Measurements from ENCODE around the gene NVL. TPM values are rescaled to one million over a fixed set of nuclear protein-coding genes. Genes with fewer than 3 reads are reported as not detected.

The NVL gene
- total and polyA plus RNA-seq, 10 of the 15 experiments (the other 5 are each of a cell fraction or from before 2014, with no cell fraction given) = 20.3 to 49.6 (median 35.2) TPM

Small RNAs within 50 kb of the gene (microRNA-seq; reads per million reads assigned to microRNA genes)
- 0.94 reads per million for gene MIR320B2

Small RNAs within 50 kb of the gene (small RNA-seq; reads per million reads assigned to genes)
- gene MIR320B2 = not detected
- gene RF00139 = not detected
- not detected for gene RNU6-1008P

Other genes with a start within 250 kb of the NVL start
- 15.5 and 20.6 TPM in 2 replicates for gene FBXO28, start 216.1 kb downstream of the NVL start, total RNA-seq (2014; rRNA removed)
- 17.7 and 18.1 TPM in 2 replicates for gene FBXO28, start 216.1 kb downstream of the NVL start, total RNA-seq (2014; rRNA removed; fragmentation: Illumina TruSeq; extraction: Trizol)
- gene FBXO28, start 216.1 kb downstream of the NVL start, total RNA-seq (2021) = 20.5 and 23.2 TPM in 2 replicates
- gene FBXO28, start 216.1 kb downstream of the NVL start, polyA plus RNA-seq (2011; rRNA removed) = 18.7 and 31.3 TPM in 2 replicates
- 14.1 and 16.3 TPM in 2 replicates for gene FBXO28, start 216.1 kb downstream of the NVL start, polyA plus RNA-seq (2014; fragmentation: Illumina TruSeq; extraction: Trizol)
- gene FBXO28, start 216.1 kb downstream of the NVL start, polyA plus RNA-seq (2014; fragmentation: Nextera tagmentation; extraction: Ambion mirVana) = 1 to 10 TPM; 4.3 to 4.5 TPM
- 13.3 and 15.4 TPM in 2 replicates for gene FBXO28, start 216.1 kb downstream of the NVL start, polyA plus RNA-seq (2014; rRNA removed)
- gene FBXO28, start 216.1 kb downstream of the NVL start, polyA plus RNA-seq (2016; fragmentation: Nextera tagmentation; extraction: Ambion mirVana) = 10 to 100 TPM; 18.7 to 21.5 TPM
- 43.8 and 55.4 TPM in 2 replicates for gene DEGS1, start 146.9 kb downstream of the NVL start, total RNA-seq (2014; rRNA removed)
- gene DEGS1, start 146.9 kb downstream of the NVL start, total RNA-seq (2014; rRNA removed; fragmentation: Illumina TruSeq; extraction: Trizol) = 39.8 and 41.4 TPM in 2 replicates
- gene DEGS1, start 146.9 kb downstream of the NVL start, total RNA-seq (2021) = 35.1 and 37.0 TPM in 2 replicates
- gene DEGS1, start 146.9 kb downstream of the NVL start, polyA plus RNA-seq (2011; rRNA removed) = 133 and 183 TPM in 2 replicates
- 57.8 and 71.8 TPM in 2 replicates for gene DEGS1, start 146.9 kb downstream of the NVL start, polyA plus RNA-seq (2014; fragmentation: Illumina TruSeq; extraction: Trizol)
- 10 to 100 TPM; 16.5 to 26.7 TPM for gene DEGS1, start 146.9 kb downstream of the NVL start, polyA plus RNA-seq (2014; fragmentation: Nextera tagmentation; extraction: Ambion mirVana)
- 39.6 and 48.1 TPM in 2 replicates for gene DEGS1, start 146.9 kb downstream of the NVL start, polyA plus RNA-seq (2014; rRNA removed)
- gene DEGS1, start 146.9 kb downstream of the NVL start, polyA plus RNA-seq (2016; fragmentation: Nextera tagmentation; extraction: Ambion mirVana) = 10 to 100 TPM; 81.4 to 85.9 TPM
- 28.4 and 36.9 TPM in 2 replicates for gene CNIH4, start 26.7 kb upstream of the NVL start, total RNA-seq (2014; rRNA removed)
- gene CNIH4, start 26.7 kb upstream of the NVL start, total RNA-seq (2014; rRNA removed; fragmentation: Illumina TruSeq; extraction: Trizol) = 27.8 and 28.2 TPM in 2 replicates
- 27.8 and 28.4 TPM in 2 replicates for gene CNIH4, start 26.7 kb upstream of the NVL start, total RNA-seq (2021)
- gene CNIH4, start 26.7 kb upstream of the NVL start, polyA plus RNA-seq (2011; rRNA removed) = 67.3 and 69.8 TPM in 2 replicates
- 23.2 and 27.1 TPM in 2 replicates for gene CNIH4, start 26.7 kb upstream of the NVL start, polyA plus RNA-seq (2014; fragmentation: Illumina TruSeq; extraction: Trizol)
- gene CNIH4, start 26.7 kb upstream of the NVL start, polyA plus RNA-seq (2014; fragmentation: Nextera tagmentation; extraction: Ambion mirVana) = 100 to 1,000 TPM; 134 to 173 TPM
- gene CNIH4, start 26.7 kb upstream of the NVL start, polyA plus RNA-seq (2014; rRNA removed) = 27.6 and 33.1 TPM in 2 replicates
- gene CNIH4, start 26.7 kb upstream of the NVL start, polyA plus RNA-seq (2016; fragmentation: Nextera tagmentation; extraction: Ambion mirVana) = 10 to 100 TPM; 87.2 to 87.8 TPM
- gene WDR26, start 104.6 kb upstream of the NVL start, total RNA-seq (2014; rRNA removed) = 20.4 and 24.5 TPM in 2 replicates
- gene WDR26, start 104.6 kb upstream of the NVL start, total RNA-seq (2014; rRNA removed; fragmentation: Illumina TruSeq; extraction: Trizol) = 28.4 and 32.3 TPM in 2 replicates
- gene WDR26, start 104.6 kb upstream of the NVL start, total RNA-seq (2021) = 47.0 and 47.5 TPM in 2 replicates
- 46.9 and 60.9 TPM in 2 replicates for gene WDR26, start 104.6 kb upstream of the NVL start, polyA plus RNA-seq (2011; rRNA removed)
- gene WDR26, start 104.6 kb upstream of the NVL start, polyA plus RNA-seq (2014; fragmentation: Illumina TruSeq; extraction: Trizol) = 40.4 and 54.6 TPM in 2 replicates
- 10 to 100 TPM in 1 of 2 experiments, 1 to 10 TPM in 1; 8.9 to 10.5 TPM for gene WDR26, start 104.6 kb upstream of the NVL start, polyA plus RNA-seq (2014; fragmentation: Nextera tagmentation; extraction: Ambion mirVana)
- gene WDR26, start 104.6 kb upstream of the NVL start, polyA plus RNA-seq (2014; rRNA removed) = 33.5 and 33.7 TPM in 2 replicates
- gene WDR26, start 104.6 kb upstream of the NVL start, polyA plus RNA-seq (2016; fragmentation: Nextera tagmentation; extraction: Ambion mirVana) = 1 to 10 TPM; 6.6 to 7.1 TPM